ENCODE results near the gene MRPS15. TPM values are rescaled to one million over a fixed set of nuclear protein-coding genes. Genes with fewer than 3 reads are reported as not detected.

The MRPS15 gene
- total RNA-seq, 2 experiments from 2014 or later, result 81.9 to 101 TPM

Other genes starting within 250 kb of the MRPS15 start
- gene THRAP3, start 239.9 kb downstream of the MRPS15 start, total RNA-seq, result 100 to 1,000 TPM; 142 to 167 TPM
- 1 to 10 TPM; 6.5 to 6.9 TPM for gene SH3D21, start 158.0 kb downstream of the MRPS15 start, total RNA-seq
- 1 to 10 TPM; 7.3 to 9.3 TPM for gene EVA1B, start 140.7 kb downstream of the MRPS15 start, total RNA-seq
- 10 to 100 TPM; 53.7 to 59.1 TPM for gene STK40, start 78.5 kb downstream of the MRPS15 start, total RNA-seq
- 10 to 100 TPM; 39.3 to 39.4 TPM for gene LSM10, start 66.5 kb downstream of the MRPS15 start, total RNA-seq
- gene OSCP1, start 13.9 kb downstream of the MRPS15 start, total RNA-seq, result 1 to 10 TPM; 1.9 to 2.2 TPM
- under 1 TPM; 0.29 to 0.32 TPM for gene CSF3R, start 18.5 kb upstream of the MRPS15 start, total RNA-seq

Data from activated CD4-positive, alpha-beta T cell treated with anti-CD3 and anti-CD28 coated beads, Interleukin-2, amount 10 ng/mL, durations not matched to agents 7 days and 5 days (primary cell).